HFFc6 (cell line): Measurements from ENCODE around the gene NFKBIL1. TPM values are rescaled to one million over a fixed set of nuclear protein-coding genes. Genes with fewer than 3 reads are reported as not detected.

Experiments used
- DNase-seq: peaks from one replicate; pipeline ENCODE4 v3.0.0-alpha.2; 2018
- H3K27ac Mint-ChIP-seq: 2 replicates; pipeline ENCODE4 v1.8.0; 2020; ENCODE audit warnings: mild to moderate bottlenecking, mixed read lengths
- H3K27me3 Mint-ChIP-seq: 2 replicates; pipeline ENCODE4 v1.8.0; 2021; ENCODE audit warnings: mild to moderate bottlenecking, moderate library complexity, mixed read lengths; ENCODE audit not compliant: insufficient read depth
- H3K36me3 Mint-ChIP-seq: 2 replicates; pipeline ENCODE4 v1.8.0; 2021; ENCODE audit warnings: low read depth, mixed read lengths
- H3K4me1 Mint-ChIP-seq: 2 replicates; pipeline ENCODE4 v1.8.0; 2020; ENCODE audit warnings: low read depth, mixed read lengths
- H3K4me3 Mint-ChIP-seq: 2 replicates; pipeline ENCODE4 v1.8.0; 2020; ENCODE audit warnings: mild to moderate bottlenecking, moderate library complexity, mixed read lengths
- H3K9me3 Mint-ChIP-seq: 2 replicates; pipeline ENCODE4 v1.8.0; 2020; ENCODE audit warnings: mild to moderate bottlenecking, mixed read lengths
- total RNA-seq, 6 experiments: library from RNA; stranded (reverse); fragmentation: NEBNext Ultra II Directional; extraction: Animal tissue kit (Norgen Biotek cat#: 25700); gene quantifications; 2 replicates in 1 of 6; 3 replicates in 5 of 6; pipeline ENCODE4 v1.2.3, GENCODE V29; 2021
- TF ChIP-seq, protein P1 (sequence below): fragments of 200-600 bp; sonication (generic); IDR thresholded peaks from 2 replicates; pipeline ENCODE4 v1.5.0; 2021; ENCODE audit warnings: antibody characterized with exemption, mild to moderate bottlenecking

NFKBIL1 gene
- total RNA-seq, 6 experiments from 2014 or later, result 11.8 to 15.9 (median 13.6) TPM

DNA sequence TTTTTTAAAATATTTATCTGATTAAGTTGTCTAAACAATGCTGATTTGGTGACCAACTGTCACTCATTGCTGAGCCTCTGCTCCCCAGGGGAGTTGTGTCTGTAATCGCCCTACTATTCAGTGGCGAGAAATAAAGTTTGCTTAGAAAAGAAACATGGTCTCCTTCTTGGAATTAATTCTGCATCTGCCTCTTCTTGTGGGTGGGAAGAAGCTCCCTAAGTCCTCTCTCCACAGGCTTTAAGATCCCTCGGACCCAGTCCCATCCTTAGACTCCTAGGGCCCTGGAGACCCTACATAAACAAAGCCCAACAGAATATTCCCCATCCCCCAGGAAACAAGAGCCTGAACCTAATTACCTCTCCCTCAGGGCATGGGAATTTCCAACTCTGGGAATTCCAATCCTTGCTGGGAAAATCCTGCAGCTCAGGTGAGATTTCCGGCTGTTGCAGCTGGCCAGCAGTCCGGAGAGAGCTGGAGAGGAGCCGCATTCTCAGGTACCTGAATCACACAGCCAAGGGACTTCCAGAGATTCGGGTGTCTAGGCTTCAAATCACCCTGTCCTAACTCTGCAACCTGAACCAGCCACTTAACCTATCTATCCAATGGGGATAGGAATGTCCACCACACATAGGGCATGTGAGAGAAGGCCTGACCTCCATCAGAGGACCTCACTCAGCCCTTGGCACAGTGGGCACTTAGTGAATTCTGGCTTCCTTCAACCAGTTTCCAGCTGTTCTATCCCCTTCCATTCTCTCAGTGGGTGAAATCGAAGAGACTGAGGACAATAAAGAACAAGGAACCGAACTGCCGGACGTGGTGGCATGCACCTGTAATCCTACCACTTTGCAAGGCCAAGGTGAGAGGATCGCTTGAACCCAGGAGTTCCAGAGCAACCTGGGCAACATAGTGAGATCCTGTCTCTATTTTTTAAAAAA is 31.0 kb downstream of the NFKBIL1 start:
- no peak overlapping the region for H3K27ac Mint-ChIP-seq

DNA sequence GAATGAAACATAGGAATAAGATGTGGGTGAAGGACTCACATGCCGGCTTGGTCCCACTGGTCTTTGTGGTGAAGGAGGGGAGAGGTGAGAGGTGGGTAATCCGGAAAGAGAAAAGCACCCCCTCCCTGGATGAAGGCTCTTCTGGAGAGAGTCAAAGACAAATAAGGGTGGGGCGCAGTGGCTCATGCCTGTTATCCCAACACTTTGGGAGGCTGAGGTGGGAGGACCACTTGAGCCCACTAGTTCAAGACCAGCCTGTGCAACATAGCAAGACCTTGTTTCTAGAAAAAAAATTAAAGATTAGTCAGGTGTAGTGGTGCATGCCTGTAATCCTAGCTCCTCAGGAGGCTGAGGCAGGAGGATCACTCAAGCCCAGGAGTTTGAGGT is 31.7 kb downstream of the NFKBIL1 start:
- no peaks in the 10 kb centered on the region for H3K9me3 Mint-ChIP-seq
- no peak overlapping the region for H3K27ac Mint-ChIP-seq
- H3K36me3 Mint-ChIP-seq, result no peaks in the 10 kb centered on the region
- peaks cover 3% of the 10 kb centered on the region; the same call in 1 of the 2 replicates for H3K27me3 Mint-ChIP-seq
- H3K4me3 Mint-ChIP-seq, result no peak overlapping the region
- no peak for DNase-seq
- TF ChIP-seq, protein P1, sequence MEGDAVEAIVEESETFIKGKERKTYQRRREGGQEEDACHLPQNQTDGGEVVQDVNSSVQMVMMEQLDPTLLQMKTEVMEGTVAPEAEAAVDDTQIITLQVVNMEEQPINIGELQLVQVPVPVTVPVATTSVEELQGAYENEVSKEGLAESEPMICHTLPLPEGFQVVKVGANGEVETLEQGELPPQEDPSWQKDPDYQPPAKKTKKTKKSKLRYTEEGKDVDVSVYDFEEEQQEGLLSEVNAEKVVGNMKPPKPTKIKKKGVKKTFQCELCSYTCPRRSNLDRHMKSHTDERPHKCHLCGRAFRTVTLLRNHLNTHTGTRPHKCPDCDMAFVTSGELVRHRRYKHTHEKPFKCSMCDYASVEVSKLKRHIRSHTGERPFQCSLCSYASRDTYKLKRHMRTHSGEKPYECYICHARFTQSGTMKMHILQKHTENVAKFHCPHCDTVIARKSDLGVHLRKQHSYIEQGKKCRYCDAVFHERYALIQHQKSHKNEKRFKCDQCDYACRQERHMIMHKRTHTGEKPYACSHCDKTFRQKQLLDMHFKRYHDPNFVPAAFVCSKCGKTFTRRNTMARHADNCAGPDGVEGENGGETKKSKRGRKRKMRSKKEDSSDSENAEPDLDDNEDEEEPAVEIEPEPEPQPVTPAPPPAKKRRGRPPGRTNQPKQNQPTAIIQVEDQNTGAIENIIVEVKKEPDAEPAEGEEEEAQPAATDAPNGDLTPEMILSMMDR, result no peak
- peaks cover 30% of the 10 kb centered on the region for H3K4me1 Mint-ChIP-seq

More for the DNA sequence above, 31.0 kb downstream of the NFKBIL1 start:
- DNase-seq, result no peak
- H3K36me3 Mint-ChIP-seq, result no peaks in the 10 kb centered on the region
- H3K4me1 Mint-ChIP-seq, result peaks cover 37% of the 10 kb centered on the region
- H3K4me3 Mint-ChIP-seq, result no peak overlapping the region
- H3K9me3 Mint-ChIP-seq, result no peaks in the 10 kb centered on the region
- H3K27me3 Mint-ChIP-seq, result peaks cover 6% of the 10 kb centered on the region
- TF ChIP-seq, protein P1, result no peak

DNA sequence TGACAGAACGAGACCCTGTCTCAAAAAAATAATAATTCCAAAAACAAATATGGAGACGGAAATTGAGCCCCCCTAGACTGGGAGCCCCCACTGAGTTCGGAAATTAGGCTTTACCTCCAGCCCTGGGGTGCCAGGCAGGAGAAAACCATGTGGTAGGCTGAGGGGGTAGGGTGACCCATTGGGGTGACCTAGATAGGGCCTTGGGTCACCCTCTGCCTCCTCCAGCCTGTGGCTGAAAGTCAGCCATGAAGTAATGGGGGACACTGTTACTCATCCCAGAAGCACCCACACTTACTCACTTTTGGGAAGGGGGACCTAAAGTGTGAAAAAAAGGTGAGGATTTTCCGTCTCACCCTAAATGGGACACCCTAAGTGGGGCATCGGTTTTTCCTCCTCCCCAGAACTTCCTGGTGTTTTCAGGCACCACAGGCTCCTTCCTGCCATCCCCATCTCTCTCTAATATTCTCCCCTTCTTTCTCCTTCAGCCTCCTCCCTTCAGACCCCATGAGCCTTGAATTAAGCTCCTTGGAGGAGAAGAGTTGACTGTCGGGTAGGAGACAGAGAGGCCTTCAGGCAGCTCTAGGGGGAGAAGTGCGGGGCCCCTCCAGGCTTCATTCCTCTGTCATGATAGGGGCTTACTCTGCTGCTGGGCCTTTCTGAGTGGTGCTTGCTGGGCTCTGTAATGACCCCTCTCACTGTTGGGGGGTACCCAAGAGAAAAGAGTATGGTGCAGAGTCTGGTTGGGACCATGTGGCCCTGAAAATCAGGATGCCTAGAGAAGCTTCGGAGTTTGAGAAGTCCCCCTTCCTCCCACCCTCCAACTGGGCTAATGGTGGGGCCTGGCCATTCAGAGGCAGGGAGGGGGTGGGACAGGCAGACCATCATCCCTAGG is 32.4 kb downstream of the NFKBIL1 start:
- peak overlapping the region; percentile 98 for H3K4me3 Mint-ChIP-seq
- TF ChIP-seq, protein P1, result no peak
- no peak overlapping the region for H3K27ac Mint-ChIP-seq
- no peak for DNase-seq
- no peaks in the 10 kb centered on the region for H3K9me3 Mint-ChIP-seq
- peaks cover 27% of the 10 kb centered on the region for H3K4me1 Mint-ChIP-seq
- H3K27me3 Mint-ChIP-seq, result peaks cover 3% of the 10 kb centered on the region; the same call in 1 of the 2 replicates
- no peaks in the 10 kb centered on the region for H3K36me3 Mint-ChIP-seq

DNA sequence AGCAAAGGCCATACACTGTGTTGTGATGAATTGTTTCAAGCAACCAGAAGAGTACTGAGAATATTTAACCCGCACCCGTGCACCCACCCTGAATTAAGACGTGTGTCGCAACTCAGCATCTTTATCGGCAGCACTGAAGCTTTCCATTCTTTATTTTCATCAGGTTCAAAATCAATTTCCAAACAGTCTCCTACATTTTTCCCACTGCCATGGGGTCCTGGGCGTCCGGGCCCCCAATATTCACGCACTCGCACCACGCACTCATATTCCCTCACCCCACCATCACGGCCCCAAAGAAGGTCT is 33.0 kb downstream of the NFKBIL1 start:
- peak overlapping the region; percentile 98 for H3K4me3 Mint-ChIP-seq
- TF ChIP-seq, protein P1, result no peak
- H3K4me1 Mint-ChIP-seq, result peaks cover 22% of the 10 kb centered on the region
- DNase-seq, result no peak
- no peaks in the 10 kb centered on the region for H3K9me3 Mint-ChIP-seq
- peaks cover 3% of the 10 kb centered on the region; the same call in 1 of the 2 replicates for H3K27me3 Mint-ChIP-seq
- no peaks in the 10 kb centered on the region for H3K36me3 Mint-ChIP-seq
- H3K27ac Mint-ChIP-seq, result peak overlapping the region; percentile 19; the same call in 1 of the 2 replicates

DNA sequence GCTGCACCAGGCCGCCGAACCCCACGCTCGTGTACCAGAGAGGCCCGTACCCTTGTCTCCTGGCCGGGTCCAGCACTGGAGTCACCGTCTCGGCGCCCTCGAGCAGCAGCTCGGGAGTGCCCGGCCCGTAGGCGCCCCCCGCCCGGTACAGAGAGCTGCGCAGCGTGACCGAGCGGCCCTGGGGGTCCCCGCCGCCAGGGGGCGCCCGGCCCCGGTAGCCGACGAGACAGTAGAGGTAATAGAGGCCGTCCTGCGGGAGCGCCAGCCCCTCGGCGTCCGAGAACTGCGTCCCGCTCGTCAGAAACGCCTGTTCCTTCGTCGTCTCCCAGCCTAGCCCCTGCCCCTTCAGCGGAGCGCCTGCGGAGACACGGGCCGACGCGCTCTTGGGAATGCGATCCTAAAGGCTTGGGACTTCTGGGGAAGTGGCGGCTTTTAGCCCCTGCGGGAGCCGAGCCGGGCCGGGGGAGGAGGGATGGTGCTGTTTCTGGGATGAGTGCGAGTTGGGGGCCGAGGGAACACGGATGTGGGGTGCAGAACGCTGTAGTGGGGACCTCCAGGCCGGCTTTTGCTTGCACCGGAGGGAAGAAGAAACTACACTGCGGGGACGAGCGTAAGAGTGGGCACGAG is 33.5 kb downstream of the NFKBIL1 start:
- Mint-ChIP-seq H3K36me3 (no peaks in the 10 kb centered on the region), H3K4me3 (peak overlapping the region; percentile 98), H3K4me1 (peaks cover 22% of the 10 kb centered on the region), H3K27ac (peak overlapping the region; percentile 80), H3K27me3 (peaks cover 3% of the 10 kb centered on the region; the same call in 1 of the 2 replicates), H3K9me3 (no peaks in the 10 kb centered on the region)
- TF ChIP-seq, protein P1, result peak; percentile 99
- peak; percentile 60 for DNase-seq
